GM21423 (cell line): ENCODE measurements around the gene DNER.
"Not testable (repeated sequence)": the region's sequence is repeated elsewhere in the genome, so short reads cannot be mapped to it uniquely, and the experiment has no call there.

Experiments
- ATAC-seq: cut with Tn5 transposase; IDR thresholded peaks from one replicate; pipeline ENCODE4 v1.9.1; 2021; ENCODE audit warnings: mild to moderate bottlenecking, moderate library complexity; ENCODE audit not compliant: unreplicated experiment

DNER gene

DNA sequence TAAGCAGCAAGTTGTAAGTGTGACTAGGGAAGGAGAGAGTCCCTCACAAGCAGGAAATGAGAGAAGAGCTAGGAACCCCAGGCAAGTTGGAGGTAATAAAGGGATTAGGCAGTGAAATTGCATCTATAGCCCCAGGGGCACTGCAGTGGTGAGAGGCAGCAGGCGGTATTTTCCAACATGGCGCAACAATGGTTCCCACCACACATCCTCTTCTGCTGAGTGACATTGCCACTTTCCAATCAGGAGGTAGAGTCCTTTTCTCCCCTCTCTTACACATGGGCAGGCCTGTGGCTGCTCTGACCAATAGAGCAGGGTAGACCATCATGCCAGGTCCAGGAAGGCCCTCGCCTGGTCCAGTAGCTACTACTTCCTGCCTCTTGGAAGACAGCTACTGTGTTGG is 86.6 kb downstream of the DNER start:
- no peak for ATAC-seq

DNA sequence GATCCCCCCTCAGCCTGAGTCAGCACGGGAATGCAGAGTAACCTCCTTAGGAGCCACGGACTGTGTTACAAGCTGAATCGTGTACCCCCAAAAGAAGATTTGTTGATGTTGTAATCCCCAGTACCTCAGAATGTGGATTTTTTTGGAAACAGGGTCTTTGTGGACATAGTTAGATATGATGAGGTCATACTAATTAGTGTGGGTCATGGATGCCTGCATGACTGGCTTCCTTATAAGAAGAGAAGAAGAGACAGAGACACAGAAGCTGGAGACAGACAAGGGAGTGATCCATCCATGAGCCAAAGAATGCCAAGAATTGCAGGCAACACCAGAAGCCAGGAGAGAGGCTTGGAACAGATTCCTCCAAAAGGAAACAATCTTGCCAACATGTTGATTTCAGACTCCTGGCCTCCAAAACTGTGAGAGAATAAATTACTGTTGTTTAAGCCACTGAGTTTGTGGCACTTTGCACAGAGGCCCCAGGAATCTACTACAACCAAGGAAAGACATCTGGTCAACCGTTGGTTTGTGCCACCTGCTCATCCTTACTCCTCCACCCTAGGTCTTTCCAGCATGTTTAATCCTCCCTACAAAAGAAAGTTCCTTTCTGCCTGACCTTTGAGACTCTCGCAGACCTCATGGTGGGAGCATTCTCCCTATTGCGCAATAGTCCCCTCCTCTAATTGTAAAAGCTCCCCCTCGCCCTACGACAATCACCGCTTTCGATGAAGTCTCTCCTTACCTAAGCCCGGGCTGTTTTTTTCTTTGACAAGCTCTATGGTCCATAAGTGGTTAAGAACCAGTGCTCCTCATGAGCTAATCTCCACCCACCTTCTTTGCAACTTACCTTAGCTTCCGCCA is 91.6 kb downstream of the DNER start:
- ATAC-seq = no peak

DNA sequence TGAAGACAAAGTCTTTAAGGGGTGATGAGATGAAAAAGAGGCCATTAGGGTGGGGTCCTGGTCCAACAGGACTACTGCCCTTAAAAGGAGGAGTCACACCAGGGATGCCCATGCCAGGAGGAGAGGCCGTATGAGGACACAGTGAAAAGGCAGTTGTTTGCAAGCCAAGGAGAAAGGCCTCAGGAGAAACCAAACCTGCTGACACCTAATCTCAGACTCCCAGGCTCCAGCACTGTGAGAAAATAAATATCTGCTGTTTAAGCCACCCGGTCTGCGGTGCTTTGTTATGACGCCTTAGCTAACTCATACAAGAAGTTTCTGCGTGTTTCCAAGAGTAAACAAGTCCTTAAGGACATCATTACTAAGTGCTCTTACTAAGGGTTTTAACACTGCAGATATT is 93.6 kb downstream of the DNER start:
- no peak for ATAC-seq

DNA sequence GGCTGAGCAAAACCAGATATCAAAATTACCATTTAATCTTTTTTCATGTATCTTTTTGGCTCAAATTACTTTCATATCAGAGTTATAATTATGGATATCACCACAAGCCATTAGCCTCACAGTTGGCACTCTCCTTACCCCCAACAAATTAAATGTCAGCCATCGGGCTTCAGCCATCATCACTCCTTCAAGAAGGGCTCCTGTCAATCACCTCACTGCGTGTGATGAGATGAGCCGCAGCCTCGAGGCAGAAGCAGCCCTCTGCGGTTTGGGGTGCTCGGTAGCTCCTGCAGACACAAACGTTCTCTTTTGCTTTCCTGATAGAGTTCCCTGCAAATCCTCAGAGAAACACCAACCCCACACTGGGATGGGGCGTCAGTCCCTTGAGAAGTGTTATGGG is 94.1 kb downstream of the DNER start:
- ATAC-seq = no peak

DNA sequence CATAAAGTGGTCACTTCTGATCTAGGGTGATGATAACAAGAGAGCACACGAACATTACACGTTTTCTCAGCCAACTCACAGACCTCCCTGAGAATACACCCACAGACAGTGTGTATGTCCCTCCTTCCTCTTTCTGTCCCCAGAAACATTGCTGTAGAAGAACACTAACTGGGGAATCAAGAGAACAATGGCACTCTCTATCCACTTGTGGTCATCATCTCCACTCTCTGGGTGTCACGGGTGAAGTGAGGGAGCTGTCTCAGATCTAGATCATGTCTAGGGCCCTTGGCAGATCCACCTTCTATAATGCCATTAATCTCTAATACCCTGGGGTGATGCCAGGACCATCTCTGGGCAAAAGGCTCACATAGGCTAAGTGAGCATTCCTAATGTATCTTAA is 97.9 kb downstream of the DNER start:
- ATAC-seq = no peak

DNA sequence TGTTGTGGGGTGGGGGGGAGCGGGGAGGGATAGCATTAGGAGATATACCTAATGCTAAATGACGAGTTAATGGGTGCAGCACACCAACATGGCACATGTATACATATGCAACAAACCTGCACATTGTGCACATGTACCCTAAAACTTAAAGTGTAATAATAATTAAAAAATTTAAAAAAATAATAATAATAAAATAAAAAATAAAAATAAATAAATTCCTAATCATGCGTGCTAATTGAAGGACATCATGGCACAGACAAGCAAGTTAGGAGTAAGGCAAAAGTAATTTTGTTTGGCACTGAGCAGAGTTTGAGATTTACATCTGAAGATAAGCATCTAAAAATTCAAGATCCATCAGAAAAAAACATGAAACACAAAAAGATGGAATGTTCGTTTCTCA is 100.3 kb downstream of the DNER start:
- not testable (repeated sequence) for ATAC-seq

DNA sequence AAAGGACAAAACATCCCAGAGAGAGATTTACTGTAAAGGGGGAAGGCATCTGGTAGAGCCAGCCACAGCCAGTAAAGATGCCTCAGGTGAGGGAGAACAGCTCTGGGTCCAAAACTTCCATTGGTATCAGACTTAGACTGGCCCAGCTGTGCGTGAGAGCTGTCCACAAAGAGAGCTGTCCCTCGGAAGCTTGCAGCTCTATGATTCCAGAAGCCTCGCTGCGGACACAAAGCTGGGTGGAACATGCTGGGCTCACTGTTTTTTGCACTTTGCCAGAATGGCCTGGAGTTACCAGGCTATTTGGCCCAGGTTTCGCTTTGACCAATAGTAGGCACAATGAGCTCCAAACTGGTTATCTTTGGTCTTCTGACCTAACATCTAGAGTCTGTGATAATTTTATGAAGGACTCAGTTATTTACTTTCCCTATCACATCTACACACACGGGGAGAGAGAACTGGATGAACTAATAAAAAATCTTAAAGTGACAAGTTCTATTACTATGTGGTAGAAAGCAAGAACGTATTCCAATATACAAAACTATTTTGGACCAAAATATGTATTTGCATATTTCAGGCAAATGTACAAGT is 101.9 kb downstream of the DNER start:
- no peak for ATAC-seq

DNA sequence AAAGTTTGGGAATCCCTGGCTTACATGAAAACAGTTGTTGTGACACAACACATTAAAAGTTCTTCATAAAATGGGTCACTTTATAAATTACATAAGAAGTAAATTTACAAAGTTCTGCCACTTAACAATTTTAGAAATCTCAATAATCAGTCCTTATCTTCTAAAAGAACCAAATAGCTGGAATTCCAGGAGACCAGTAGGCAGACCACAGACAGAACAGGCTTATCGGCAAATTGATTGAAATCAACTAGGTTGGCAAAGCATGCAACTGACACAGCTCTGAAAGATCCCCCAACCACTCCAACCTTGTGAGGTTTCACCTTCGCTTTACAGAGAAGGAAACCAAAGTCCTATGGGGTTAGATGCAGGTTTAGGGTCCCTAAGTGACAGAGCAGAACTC is 103.0 kb downstream of the DNER start:
- no peak for ATAC-seq

DNA sequence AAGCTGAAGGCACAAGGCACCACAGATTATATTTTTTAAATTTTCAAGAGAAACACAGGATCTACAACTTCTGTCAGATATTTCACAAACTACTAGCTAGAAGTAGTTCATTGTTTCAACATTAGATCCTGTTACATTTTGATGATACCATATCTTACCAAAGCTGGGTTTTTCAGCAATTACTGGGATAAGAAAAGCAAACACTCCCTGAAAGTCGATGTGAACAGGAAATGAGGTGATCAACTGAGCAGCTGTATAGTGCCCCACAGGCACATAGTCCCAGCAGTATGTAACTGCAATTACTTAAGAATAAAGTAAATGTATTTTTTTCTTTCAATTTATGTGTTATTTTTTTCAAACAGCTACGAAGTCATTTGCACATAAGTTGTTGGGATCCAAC is 103.5 kb downstream of the DNER start:
- ATAC-seq = no peak

DNA sequence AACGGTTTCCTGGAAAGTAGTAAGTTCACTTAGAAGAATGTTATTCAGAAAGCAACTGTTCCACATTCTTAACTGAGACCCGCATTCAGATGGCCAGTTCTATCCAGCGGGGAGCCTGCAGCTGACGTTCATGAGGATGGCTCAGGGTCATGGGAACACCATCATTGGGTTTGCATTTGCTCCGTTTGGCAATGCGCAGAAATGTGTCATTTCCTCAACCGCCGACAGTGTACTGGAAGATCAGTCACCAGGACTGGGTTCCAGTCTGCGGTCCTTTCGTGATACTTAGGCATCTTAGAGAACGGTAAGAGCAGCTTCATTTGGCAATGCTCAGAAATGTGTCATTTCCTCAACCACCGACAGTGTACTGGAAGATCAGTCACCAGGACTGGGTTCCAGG is 104.0 kb downstream of the DNER start:
- ATAC-seq = no peak

DNA sequence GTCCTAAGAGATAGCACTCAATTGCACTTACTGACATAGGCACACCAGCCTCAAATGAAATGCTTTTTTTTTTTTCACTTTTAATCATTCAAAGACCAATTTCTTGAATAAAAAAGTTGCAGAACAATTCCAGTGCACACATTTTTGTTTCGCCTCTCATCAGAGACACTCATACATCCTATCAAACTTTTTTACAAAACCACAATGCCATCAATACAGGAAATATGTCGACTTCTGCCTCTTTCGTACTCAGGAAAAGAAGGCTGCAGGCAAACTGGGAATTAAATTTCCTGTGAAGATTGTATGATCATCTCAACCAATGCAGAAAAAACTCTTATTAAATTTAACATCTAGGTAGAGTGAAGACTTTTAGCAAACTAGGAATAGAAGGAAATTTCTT is 112.4 kb downstream of the DNER start:
- no peak for ATAC-seq

DNA sequence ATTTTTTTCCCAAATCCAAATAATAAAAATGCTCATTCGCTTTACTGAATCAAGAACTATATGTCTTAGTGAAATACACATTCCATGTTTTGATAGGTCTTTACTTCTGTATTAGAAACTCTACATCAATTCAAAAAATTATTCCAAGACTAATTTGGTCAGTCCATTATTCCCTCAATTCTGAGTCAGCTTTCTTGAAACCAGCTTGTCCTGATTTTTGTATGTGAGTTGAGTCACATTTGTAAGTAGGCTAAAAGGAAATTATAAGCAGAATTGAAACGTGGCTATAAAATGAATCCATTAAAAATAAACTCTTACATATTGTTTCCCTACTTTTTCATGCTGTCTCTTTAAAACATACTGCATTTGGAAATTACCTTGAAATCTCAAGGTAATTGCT is 113.0 kb downstream of the DNER start:
- ATAC-seq = no peak

DNA sequence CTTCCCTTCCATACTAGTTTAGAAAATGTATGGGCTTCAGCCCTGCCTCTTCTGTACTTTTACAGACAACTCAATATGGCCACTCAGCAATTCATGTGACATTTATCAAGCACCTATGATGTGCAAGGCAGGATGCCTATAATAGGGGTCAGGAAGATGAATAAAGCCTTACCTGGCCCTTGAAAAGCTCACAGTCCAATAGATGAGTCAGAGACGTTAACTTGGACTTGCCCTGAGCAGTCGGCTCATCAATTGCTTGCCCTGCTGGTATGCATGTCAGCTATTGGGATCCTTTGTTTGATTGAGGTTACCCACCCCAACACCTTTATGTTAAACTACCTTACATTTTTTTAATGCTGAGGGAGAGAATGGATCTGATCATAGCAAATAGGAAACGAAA is 116.1 kb downstream of the DNER start:
- no peak for ATAC-seq

DNA sequence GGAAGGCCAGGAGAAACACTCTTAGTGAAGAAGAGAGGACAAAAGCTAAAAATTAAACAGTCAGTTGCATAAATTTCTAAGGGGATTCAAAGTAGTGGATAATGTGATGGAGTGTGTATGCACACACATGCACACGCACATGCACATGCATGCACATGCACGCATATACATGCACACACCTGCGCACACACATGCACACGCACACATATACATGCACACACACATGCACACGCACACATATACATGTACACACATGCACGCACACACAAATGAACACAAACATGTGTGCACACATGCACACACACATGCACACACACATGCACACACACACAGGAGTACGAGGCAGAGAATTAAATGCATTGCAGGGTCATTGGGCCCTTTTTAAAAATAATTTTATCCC is 117.6 kb downstream of the DNER start:
- no peak for ATAC-seq

DNA sequence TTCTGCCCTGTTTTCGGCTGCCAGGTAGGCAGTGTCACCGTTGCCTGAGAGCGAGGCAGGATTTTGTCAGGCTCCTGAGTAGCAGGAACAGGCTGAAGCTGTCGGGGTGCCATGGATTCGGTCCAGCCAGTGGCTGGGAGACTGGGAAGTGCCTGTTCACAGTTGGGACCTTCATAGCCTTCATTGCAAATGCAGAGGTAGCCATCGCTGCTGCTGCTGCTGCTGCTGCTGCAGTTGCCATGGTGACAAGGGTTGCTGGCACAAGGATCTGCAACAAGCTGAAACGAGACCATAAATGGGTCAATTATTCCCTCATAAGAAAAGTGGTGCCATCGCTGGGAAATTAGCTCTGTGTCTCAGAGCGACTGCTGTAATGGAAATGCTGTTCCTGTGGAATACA is 122.7 kb downstream of the DNER start:
- no peak for ATAC-seq

DNA sequence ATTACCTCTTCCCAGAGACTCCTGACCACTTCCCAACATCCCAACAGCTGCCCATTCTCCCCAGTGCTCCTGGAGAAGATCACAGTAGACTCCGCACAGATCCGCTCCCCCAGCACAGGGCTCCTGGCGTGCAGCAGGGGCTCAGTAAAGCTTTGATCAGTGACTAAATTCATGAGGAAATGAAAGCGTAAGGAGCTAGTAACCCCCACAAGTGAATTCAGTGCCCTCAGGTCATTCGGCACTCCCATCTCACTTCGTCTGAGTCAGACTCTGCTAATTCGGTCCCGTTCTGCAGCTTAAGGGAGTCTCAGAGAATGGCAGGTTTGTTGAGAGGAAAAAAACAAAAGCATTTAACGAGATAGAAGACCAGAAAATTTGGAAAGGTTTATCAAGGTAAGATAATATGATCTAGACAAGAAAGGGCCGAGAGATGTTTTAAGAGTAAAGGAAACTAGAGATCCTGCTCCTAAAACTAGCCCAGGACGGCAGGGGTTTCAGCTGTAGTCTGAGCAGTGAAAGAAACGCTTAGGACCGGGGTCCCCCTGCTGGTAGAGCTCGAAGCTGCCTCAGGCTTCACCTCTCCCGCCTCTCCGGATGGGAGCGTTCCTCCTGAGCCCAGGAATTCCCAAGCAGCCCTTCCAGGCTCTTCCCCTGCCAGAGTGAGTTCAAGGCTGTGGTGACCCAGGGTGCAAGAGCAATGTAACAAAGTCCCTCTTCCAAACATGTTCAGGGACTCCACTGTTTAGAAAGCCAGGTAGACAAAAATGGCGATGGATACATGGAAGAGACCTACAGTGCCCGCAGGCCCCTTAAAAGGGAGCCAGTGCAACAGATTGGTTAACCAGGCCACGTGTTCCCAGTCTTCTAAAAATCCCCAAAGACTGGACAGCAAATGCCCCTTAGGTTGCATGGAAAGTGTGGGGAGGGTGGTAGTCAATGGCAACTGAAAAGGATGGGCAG is 127.3 kb downstream of the DNER start:
- ATAC-seq = no peak

DNA sequence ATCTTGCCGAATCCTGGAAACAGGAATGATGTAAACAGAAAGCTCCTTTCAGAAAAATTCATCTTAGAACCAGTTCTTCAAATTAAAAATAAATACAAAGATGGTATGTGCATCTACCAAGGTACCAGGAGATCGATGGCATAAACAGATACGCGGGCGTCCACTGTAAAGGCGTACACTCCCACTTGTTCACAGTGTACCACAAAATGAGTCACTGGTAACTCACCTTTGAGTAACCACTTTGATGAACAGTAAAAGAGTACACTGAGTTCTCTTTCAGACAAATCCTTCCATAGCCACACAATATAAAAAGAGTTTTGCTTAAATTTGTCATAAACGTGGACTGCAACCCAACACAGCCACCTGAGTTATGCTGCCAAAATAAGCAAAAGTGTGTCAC is 128.3 kb downstream of the DNER start:
- no peak for ATAC-seq

DNA sequence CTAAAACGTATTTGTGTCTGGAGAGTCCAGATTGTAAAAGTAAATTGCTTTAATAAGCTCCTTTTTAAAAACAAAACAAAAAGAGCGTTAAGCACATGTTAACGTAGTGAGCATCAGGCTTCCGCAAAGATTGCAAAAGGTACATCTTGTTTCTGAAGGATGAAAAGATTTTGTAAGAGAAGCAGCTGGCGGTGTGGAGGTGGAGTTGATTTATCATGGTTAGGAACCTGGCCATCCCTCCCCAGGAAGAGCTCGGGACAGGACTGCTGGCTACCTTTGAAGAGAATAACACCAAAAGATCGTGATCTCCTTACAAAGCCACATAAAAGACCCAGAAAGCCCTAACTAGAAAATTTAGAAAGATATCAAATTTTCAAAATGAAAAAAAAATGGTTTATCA is 132.2 kb downstream of the DNER start:
- ATAC-seq = no peak

DNA sequence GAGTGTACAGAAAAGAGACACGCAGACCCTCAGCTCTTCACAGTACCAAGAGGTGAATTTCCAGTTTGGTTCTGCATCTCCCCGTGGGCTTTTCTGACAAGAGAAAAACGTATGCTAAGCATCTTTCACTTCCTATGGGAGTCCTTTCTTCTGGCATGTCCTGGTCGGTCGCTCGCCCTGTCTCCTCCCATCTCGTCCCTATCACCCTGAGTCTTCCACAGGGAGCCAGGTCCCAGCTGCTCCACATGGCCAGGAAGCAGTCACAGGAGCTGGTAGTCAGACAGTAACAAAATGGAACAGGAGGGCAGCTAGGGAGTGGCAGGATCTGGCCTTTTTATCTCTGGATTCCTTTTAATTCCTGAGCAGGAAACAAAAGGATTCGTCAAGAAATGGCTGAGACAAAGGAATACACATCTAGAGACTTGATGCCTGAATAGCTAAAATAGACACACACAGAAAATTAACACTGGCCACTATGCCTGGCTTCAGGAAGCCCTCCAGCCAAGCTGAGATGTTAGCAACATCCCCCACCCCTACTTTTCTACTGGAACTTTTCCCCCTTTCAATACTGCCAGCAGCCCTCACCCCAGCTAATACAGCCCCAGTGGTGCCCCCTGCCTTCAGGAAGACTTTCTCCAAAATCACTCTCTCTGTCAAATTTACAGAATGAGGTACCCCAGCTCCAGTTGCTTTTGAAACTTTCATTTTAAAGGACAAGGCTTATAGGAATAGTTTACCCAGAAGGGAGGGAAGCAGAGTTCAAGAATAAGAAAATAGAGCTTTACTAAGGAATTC is 136.1 kb downstream of the DNER start:
- no peak for ATAC-seq

DNA sequence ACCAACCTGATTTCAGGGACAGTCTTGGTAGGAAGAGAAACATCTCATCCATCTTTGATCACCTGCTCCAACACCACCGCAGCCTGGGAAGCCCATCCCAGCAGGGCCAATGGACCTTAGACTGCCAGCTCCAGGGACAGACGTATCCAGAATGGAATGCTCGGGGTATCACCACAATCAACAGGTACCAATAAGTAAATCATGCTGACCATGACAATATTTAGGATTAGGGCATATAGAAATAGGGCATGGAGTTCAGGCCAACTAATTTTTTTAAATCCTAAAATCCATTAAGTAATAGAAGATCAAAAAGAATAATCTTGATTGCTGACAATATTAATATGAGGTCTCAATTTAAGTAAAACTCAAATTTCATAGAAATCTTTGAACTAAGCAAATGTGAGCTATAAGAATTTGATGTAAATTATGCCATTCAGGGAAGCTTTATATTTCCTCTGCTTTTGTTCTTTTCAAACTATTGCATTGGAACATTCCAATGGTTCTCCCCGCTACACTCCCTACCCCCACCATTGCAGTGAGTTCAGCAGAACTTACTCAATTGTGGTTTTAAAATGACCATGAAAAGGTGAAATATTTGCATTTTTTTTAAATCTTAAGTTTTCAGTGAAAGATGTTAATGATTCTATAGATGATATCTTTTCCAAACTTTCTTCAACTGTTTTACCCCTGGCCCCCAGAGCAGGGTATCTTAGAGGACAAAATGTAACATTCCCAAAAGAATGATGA is 138.6 kb downstream of the DNER start:
- ATAC-seq = no peak
